Stomach (tissue), 9 donors: ENCODE data around the gene SLC24A4. TPM values are rescaled to one million over a fixed set of nuclear protein-coding genes. Genes with fewer than 3 reads are reported as not detected.

Experiments used
- DNase-seq, 2 donors: peaks; one replicate each; pipeline versions ENCODE4 v3.0.0 to v3.0.0-alpha.2; 2013 to 2019
- H3K27ac ChIP-seq, 5 donors: fragments of 200-600 bp in 4 of 5; sonication (generic) in 4 of 5; one replicate each; pipeline ENCODE4 v1.5.1; 2013 to 2019; ENCODE audit warnings: mild to moderate bottlenecking in 1 of 5, moderate library complexity in 1 of 5
- H3K27me3 ChIP-seq, 3 donors: fragments of 200-600 bp; sonication (generic); one replicate each; pipeline ENCODE4 v1.5.1; 2017 to 2019; ENCODE audit warnings: mixed run types in 1 of 3
- H3K36me3 ChIP-seq, 4 donors: fragments of 200-600 bp; sonication (generic); 1 replicate in 3 of 4; 2 replicates in 1 of 4; pipeline ENCODE4 v1.5.1; 2016 to 2019
- H3K4me1 ChIP-seq, 4 donors: fragments of 200-600 bp; sonication (generic); one replicate each; pipeline ENCODE4 v1.5.1; 2016 to 2019
- H3K4me3 ChIP-seq, 4 donors: fragments of 200-600 bp; sonication (generic) in 3 of 4; one replicate each; pipeline ENCODE4 v1.5.1; 2016 to 2019; ENCODE audit warnings: mild to moderate bottlenecking in 1 of 4
- H3K9me3 ChIP-seq, 4 donors: fragments of 200-600 bp; sonication (generic); one replicate each; pipeline ENCODE4 v1.5.1; 2016 to 2019
- CTCF ChIP-seq, 7 experiments: fragments of 450-650 bp in 4 of 7; fragments of 200-600 bp in 3 of 7; sonication (generic) in 3 of 7; IDR thresholded peaks; one replicate each; pipeline ENCODE4 v1.5.1; 2016 to 2019; ENCODE audit warnings: antibody characterized with exemption in 7 of 7, control low read depth in 2 of 7, mild to moderate bottlenecking in 1 of 7
- EP300 ChIP-seq: sonication (generic); formaldehyde crosslinking; IDR thresholded peaks from one replicate; pipeline ENCODE4 v1.6.1; 2017; ENCODE audit warnings: antibody characterized with exemption
- POLR2A ChIP-seq, 4 donors: fragments of 450-650 bp; IDR thresholded peaks; one replicate each; pipeline ENCODE4 v1.6.1; 2016; ENCODE audit warnings: antibody characterized with exemption in 4 of 4, control low read depth in 2 of 4, mild to moderate bottlenecking in 1 of 4, moderate library complexity in 1 of 4
- POLR2AphosphoS5 ChIP-seq, 3 donors: sonication (generic); formaldehyde crosslinking; IDR thresholded peaks; one replicate each; pipeline ENCODE4 v1.6.1; 2016; ENCODE audit warnings: antibody characterized with exemption in 3 of 3
- WGBS, 5 donors: extraction: QIAGEN DNeasy Blood & Tissue Kit in 3 of 5; methylation state at CpG; one replicate each; pipeline versions ENCODE4 v1.1.5 to v1.1.7; 2013 to 2018; 5-methylcytosine and 5-hydroxymethylcytosine counted together
- intact Hi-C: fragments of 100-400 bp; cut with DNase I; formaldehyde crosslinking; loops from one replicate; pipeline ENCODE4 v1.15.1; 2023; ENCODE audit warnings: low total_unique reads
- polyA plus RNA-seq, 3 donors: library from polyadenylated mRNA; stranded (reverse); fragments of 200-250 nt; gene quantifications; one replicate each; pipeline ENCODE4 v1.2.3, GENCODE V29; 2013
- total RNA-seq, 5 donors: library from RNA; depleted of rRNA; stranded (reverse); fragments of >200 nt; gene quantifications; one replicate each; pipeline versions ENCODE4 v1.1.0 to v1.2.3, GENCODE V29; 2014 to 2016
- donor health status: healthy with polysubstance abuse.
- donor health status: Bipolar disorder and iron deficiency.
- donor health status: healthy.

SLC24A4 gene
- total and polyA plus RNA-seq, 8 donors = 0.08 to 0.92 (median 0.38) TPM; not detected in 4

- 61 to 70% (median 68%) methylated on average over 14 of the region's 14 CpGs for WGBS, 5 donors
- DNase-seq = no peak
- TF ChIP-seq POLR2AphosphoS5 (IDR thresholded peaks at IDR 0.05) (no peak), POLR2A (IDR thresholded peaks at IDR 0.05) (no peak), EP300 (no peak), CTCF (IDR thresholded peaks at IDR 0.05) (no peak)
- no peaks in the 10 kb centered on the region for H3K36me3 ChIP-seq
- H3K4me3 ChIP-seq = no peak overlapping the region
- intact Hi-C loops = no loop called here
- H3K9me3 ChIP-seq = no peaks in the 10 kb centered on the region
- peaks cover 0 to 84% (median 36%) of the 10 kb centered on the region in 4 donors for H3K4me1 ChIP-seq
- peak overlapping the region in 3 of 5 donors; percentile 42 to 70 (median 59) for H3K27ac ChIP-seq
- no peaks in the 10 kb centered on the region for H3K27me3 ChIP-seq
Observed at GRCh38 chr14:92527721-92528120, 204.8 kb downstream of the SLC24A4 start.

GRCh38 chr14:92528486-92529100, 205.6 kb downstream of the SLC24A4 start:
- H3K36me3 ChIP-seq = no peaks in the 10 kb centered on the region
- peak overlapping the region in 3 of 5 donors; percentile 42 to 70 (median 59) for H3K27ac ChIP-seq
- WGBS, 5 donors = 83 to 92% (median 91%) methylated on average over 6 to 14 of the region's 14 CpGs
- no peak for TF ChIP-seq POLR2A (IDR thresholded peaks at IDR 0.05)
- no peak for TF ChIP-seq CTCF (IDR thresholded peaks at IDR 0.05)
- no peak for TF ChIP-seq EP300
- no peak for TF ChIP-seq POLR2AphosphoS5 (IDR thresholded peaks at IDR 0.05)
- no peaks in the 10 kb centered on the region for H3K9me3 ChIP-seq
- no peaks in the 10 kb centered on the region for H3K27me3 ChIP-seq
- DNase-seq = no peak
- H3K4me3 ChIP-seq = no peak overlapping the region
- intact Hi-C loops = no loop called here
- peaks cover 0 to 77% (median 35%) of the 10 kb centered on the region in 4 donors for H3K4me1 ChIP-seq

GRCh38 chr14:92529903-92530302, 206.9 kb downstream of the SLC24A4 start:
- no peak overlapping the region for H3K4me3 ChIP-seq
- WGBS, 5 donors = 67 to 70% (median 68%) methylated on average over 4 of the region's 4 CpGs
- H3K27ac ChIP-seq = peak overlapping the region in 1 of 5 donors; percentile 52
- TF ChIP-seq EP300 (no peak), POLR2AphosphoS5 (IDR thresholded peaks at IDR 0.05) (no peak), CTCF (IDR thresholded peaks at IDR 0.05) (no peak), POLR2A (IDR thresholded peaks at IDR 0.05) (no peak)
- no peaks in the 10 kb centered on the region for H3K9me3 ChIP-seq
- no peaks in the 10 kb centered on the region for H3K27me3 ChIP-seq
- no peaks in the 10 kb centered on the region for H3K36me3 ChIP-seq
- DNase-seq = no peak
- intact Hi-C loops = no loop called here
- peaks cover 0 to 64% (median 25%) of the 10 kb centered on the region in 4 donors for H3K4me1 ChIP-seq

- peaks cover 0 to 64% (median 25%) of the 10 kb centered on the region in 4 donors for H3K4me1 ChIP-seq
- TF ChIP-seq POLR2A (IDR thresholded peaks at IDR 0.05) = no peak
- peak in 1 of 3 donors; percentile 45 for TF ChIP-seq POLR2AphosphoS5 (IDR thresholded peaks at IDR 0.05)
- no peaks in the 10 kb centered on the region for H3K27me3 ChIP-seq
- no peaks in the 10 kb centered on the region for H3K36me3 ChIP-seq
- peak overlapping the region; percentile 11 to 64 (median 47) for H3K27ac ChIP-seq
- H3K9me3 ChIP-seq = no peaks in the 10 kb centered on the region
- intact Hi-C loops = no loop called here
- no peak overlapping the region for H3K4me3 ChIP-seq
- peak in 1 of 2 donors; percentile 70 for DNase-seq
- WGBS, 5 donors = 69 to 84% (median 73%) methylated on average over 16 of the region's 16 CpGs
Observed at GRCh38 chr14:92531106-92531873, 208.3 kb downstream of the SLC24A4 start.
